Ramos (cell line): ENCODE results near the gene BAHD1.
"Not testable (repeated sequence)": the region's sequence is repeated elsewhere in the genome, so short reads cannot be mapped to it uniquely, and the experiment has no call there.

Experiments
- in situ Hi-C: fragments of 300-500 bp; cut with MboI; formaldehyde crosslinking; loops from one replicate; pipeline ENCODE4 v1.14.3; 2022; ENCODE audit warnings: low sequenced_read_pairs; ENCODE audit not compliant: unreplicated experiment

The BAHD1 gene

DNA sequence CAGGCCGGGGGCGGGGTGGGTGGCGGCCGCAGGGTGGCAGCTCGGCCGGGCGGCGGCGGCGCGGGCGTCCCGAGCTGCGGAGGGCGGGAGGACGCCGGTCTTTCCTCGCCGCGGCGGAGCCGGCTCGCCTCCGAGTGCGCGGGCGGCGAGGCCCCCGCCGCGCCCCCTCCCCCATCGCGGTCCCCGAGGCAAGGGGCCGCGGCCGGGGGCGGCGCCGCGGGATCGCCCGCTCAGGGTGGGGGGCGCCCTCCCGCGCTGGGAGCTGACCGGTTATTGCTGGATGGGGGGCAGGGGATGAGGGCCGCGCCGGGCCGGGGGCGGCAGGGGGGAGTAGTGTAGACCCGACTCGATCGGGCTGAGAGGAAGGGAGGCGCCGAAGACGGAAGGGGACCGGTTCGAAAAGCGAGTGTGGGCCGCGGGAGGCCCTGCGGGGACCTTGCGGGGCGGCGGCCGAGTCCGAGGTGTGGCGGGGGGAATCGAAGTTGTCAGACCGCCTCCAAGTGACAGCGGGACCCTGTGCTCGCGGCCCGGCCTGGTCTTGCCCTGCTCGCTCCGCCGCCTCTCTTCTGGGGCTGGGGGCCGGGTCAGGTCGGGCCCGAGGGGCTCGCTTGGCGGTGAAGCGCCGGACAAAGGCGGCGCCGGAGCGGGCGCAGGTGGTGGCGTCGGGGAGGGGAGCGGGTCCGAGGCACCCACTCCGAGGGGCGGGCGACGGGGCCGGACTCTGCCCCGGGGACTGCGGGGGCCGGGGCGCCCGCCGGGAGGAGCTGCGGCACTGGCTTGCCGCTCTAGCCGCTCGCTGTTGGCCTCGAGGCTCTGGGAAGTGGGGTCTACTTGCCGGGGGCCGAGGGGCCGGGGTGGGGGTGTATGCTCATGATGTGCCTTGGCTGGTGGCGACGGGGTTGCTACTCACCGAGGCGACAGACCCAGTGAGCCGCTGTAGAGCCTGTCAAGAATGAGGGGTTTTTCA lies 1.1 kb downstream of the BAHD1 start:
- in situ Hi-C loops, result no loop called here

DNA sequence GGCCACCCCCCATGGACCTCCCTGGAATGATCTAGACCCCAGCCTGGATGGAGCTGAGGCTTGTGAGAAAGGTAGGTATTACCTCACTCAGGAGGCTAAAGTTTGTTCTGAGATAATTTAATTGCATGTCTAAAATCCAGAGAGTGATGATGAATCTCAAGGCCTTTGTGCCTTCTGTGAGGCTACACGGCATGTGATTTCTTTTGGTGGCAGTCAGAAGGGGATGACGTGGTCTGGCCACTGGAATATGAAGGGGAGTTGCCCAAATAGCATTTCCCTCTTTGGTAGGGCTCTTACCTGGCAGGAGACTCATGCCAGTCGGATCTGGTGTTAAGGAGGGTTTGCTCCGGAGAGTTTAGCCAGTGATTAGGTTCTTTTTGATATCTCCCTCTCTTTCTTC lies 2.5 kb downstream of the BAHD1 start:
- in situ Hi-C loops, result no loop called here

DNA sequence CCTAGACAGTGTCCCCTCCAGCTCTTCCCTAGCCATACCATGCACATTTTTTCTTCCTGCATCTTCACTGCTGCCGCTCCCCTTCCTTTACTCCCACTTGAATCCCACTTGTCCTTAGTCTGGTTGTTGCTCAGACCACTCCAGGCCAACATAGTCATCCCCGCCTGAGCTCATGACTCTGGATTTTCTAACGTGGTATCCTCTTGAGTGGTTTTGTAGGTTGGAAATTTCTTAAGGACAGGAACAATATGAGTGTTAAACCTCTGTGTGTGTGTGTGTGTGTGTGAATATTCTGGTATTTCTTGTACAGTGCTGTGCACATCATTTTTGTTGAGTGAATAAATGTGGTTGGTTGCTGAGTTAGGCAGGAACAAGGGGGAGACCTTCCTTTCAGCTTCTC lies 3.1 kb downstream of the BAHD1 start:
- in situ Hi-C loops, result no loop called here

DNA sequence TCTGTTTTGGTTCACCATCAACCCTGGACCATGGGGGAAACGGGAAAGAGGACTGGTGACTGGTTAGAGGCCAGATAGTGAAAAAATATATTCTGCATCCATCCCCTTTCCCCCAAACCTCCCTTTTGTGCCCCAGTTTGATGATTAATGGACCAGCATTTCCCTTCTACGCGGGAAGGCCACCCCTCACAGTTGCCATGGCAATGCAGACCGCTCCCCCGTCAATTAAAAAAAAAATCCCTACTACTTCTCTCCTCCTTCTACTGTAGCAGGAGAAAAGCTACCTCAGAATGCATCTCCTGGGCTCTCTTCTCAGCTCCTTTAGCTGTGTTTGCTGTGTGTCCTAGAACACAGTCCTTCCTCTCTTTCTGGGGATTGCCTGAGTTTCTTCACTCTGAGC lies 4.0 kb downstream of the BAHD1 start:
- in situ Hi-C loops, result no loop called here

DNA sequence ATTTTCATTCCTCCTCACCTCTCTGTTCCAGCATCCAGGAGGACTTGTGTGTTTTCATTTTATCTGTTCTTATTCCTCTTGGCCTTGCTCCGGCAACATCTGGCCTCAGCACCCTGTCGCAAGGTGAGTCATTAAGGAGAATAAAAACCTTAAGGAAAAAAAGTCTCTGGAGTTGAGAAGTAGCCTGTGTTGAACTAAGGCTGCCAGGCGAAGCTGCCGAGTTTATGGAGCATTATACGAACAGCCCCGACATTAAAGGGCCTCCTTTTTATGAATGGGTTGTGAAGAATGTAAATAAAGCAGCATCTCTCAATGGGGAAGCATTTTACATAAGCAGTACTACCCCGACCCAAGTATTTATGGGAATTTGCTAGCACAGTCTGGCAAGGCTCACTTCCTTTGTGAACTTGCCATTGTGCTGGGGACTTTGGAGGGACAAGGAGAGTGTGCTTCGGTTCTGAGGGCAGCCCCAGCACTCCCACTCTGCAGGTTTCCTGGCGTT lies 4.7 kb downstream of the BAHD1 start:
- in situ Hi-C loops, result no loop called here

DNA sequence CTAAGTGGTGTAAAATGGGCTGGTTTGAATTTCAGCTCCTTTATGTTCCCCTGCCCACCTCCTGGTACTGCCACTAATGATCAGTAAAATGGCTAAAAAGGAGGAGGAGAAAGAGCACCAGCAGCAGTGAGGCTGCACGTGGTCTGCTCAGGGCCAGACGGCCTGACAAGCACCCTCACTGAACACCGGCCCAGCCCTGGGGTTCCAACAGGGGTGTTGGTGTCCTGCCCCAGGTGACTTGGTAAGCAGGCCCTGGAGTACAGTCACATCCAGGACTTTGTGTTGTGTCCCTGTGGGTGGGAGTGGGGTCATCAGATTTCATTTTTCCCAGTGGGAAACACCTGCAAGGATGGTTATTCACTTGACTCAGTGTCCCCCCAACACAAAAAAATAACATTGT lies 5.4 kb downstream of the BAHD1 start:
- in situ Hi-C loops, result no loop called here

DNA sequence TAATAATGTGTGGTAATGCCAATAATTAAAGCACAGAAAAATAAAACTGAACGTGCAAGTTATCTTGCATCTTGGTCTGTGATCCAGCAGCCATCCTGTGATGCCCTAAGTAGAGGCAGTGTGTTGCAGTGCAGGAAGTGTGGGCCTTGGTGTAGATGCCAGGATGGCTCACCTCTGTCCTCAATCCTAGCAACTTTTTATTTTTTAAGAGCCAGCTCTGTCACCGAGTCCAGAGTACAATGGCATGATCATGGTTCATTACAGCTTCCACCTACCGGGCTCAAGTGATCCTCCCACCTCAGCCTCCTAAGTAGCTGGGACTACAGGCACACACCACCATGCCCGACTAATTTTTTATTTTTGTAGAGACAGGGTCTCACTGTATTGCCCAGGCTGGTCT lies 7.6 kb downstream of the BAHD1 start:
- in situ Hi-C loops, result no loop called here

DNA sequence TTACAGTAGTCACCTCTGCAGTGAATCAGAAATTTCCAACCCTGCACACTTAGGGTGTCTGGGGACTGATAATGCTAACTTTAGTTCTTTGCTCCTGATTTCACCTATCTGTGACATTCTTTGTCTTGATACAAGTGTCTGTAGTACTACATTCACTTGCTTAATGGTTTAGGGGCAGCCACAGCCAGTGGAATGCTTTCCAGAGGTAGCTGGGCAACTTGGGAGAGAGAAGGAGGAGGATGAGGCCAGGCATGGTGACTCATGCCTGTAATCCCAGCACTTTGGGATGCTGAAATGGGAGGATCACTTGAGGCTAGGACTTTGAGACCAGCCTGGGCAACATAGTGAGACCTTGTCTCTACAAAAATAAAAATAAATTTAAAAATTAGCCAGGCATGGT lies 8.5 kb downstream of the BAHD1 start:
- in situ Hi-C loops, result no loop called here

DNA sequence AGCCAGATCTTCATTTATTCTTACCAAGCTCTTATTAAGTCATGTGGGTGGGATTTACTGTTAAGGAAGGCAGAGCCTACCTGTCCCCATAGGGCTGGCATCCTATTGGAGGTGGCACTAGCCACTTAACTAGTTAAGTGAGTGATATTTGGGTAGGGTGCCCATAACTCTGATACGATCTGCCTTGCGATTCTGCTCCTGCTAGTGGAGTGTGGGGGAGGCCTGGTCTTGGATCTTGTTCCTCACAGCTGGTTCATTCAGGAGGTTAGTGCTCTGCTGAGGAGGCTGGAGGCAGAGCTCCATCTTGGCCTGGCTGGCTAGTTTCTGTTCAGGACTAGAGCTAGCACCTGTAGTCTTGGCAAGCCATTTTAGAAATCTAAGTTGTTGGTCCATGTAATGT lies 9.3 kb downstream of the BAHD1 start:
- in situ Hi-C loops, result no loop called here

GRCh38 chr15:40451527-40452158 lies 10.9 kb downstream of the BAHD1 start:
- in situ Hi-C loops, result no loop called here

- in situ Hi-C loops, result no loop called here
These were observed 11.7 kb downstream of the BAHD1 start for GRCh38 chr15:40452296-40453090.

DNA sequence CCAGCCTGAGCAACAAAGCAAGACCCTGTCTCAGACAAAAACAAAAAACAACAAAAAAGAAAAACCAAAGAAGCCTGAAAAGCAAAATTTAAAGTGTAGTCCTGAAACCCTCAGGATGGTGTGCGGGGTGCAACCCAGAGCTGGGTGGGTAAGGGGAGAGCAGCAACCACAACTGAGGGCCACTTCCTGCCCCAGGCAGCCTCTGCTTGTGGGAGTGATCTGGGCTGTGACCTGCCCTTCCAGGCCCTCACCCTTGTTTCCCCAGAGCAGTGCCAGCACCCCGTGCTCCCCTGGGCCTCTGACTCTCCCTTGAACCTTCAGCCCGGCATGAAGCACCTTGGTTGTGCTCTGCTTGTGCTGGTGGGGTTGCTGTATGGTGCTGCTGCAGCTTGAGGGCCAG lies 13.2 kb downstream of the BAHD1 start:
- in situ Hi-C loops, result not testable (repeated sequence)

GRCh38 chr15:40454904-40455391 lies 14.2 kb downstream of the BAHD1 start:
- in situ Hi-C loops, result no loop called here

- in situ Hi-C loops, result no loop called here
These were observed 15.6 kb downstream of the BAHD1 start for GRCh38 chr15:40456299-40456712.

- in situ Hi-C loops, result no loop called here
These were observed 16.0 kb downstream of the BAHD1 start for GRCh38 chr15:40456738-40457137.

DNA sequence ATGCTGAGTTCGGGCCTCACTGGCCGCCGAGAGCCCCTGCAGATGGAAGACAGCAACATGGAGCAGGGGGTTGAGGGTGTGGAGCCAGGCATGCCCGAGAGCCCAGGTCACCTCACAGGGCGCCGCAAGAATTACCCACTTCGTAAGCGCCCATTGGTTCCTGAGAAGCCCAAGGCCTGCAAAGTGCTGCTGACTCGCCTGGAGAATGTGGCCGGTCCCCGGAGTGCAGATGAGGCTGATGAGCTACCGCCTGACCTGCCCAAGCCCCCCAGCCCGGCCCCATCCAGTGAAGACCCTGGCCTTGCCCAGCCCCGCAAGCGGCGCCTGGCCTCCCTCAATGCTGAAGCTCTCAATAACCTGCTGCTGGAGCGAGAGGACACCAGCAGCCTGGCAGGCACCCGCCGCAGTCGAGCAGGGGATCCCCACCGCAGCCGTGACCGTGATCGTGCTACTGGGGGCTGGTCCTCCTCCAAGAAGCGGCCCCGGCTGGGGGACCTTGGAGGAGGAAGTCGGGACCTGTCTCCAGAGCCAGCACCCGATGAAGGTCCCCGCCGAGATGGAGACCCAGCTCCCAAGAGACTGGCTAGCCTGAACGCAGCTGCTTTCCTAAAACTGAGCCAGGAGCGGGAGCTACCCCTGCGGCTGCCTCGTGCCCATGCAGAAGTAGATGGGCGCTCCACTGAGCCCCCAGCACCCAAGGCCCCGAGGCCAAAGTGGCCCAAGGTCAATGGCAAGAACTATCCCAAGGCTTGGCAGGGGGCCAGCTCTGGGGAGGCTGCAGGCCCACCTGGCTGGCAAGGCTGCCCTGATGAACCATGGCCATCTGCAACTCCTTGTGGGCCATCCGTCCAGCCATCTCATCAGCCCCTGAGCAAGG lies 18.0 kb downstream of the BAHD1 start:
- in situ Hi-C loops, result no loop called here

- in situ Hi-C loops, result no loop called here
These were observed 18.8 kb downstream of the BAHD1 start for GRCh38 chr15:40459391-40460015.

DNA sequence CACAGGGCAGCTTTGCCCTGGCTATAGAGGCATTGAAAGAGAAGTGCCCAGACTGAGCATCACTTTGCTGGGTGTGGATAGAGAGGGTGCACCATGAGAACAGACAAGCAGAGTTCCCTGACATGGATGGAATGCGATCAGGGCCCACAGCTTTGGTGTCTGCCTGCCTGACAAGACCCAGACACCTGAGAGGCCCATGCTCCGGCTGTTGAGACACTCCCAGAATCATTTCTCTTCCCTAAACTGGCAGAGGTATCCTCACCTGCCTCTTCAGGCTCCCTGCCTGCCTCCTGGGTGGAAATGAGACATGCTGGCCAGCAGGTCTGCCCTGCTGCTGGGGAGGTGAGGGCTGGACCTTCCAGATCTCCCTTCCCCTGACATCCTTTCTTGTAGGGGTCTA lies 19.7 kb downstream of the BAHD1 start:
- in situ Hi-C loops, result no loop called here

DNA sequence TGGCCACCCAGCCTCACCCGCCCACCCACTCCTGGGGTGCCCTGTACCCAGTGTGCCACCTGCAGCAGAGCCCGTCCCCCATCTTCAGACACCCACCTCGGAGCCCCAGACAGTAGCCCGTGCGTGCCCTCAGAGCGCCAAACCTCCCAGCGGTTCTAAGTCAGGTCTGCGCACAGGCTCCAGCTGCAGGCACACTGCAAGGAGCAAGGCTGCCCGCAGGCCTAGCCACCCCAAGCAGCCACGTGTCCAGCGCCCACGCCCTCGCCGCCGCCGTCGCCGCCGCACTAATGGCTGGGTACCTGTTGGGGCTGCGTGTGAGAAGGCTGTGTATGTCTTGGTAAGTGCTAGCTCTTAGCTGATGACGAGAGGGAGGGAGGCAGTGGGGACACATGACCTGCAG lies 21.2 kb downstream of the BAHD1 start:
- in situ Hi-C loops, result no loop called here
